CD4-positive, alpha-beta T cell (primary cell): ENCODE data around the gene TMED3. TPM values are rescaled to one million over a fixed set of nuclear protein-coding genes. Genes with fewer than 3 reads are reported as not detected.

ENCODE experiments used
- ATAC-seq: fragments of 200-7000 bp; cut with Tn5 transposase; one replicate; pipeline ENCODE4 v1.10.0; 2022; ENCODE audit warnings: mild to moderate bottlenecking; ENCODE audit not compliant: poor library complexity
- CTCF ChIA-PET: fragments of 350-600 bp; sonication (Branson Sonifier 250); formaldehyde crosslinking; loops from one replicate; lab custom pipeline; 2021; ENCODE audit warnings: antibody characterized with exemption, inconsistent platforms; lab: Charles Lee
- POLR2A ChIA-PET: fragments of 350-600 bp; sonication (Branson Sonifier 250); formaldehyde crosslinking; loops from one replicate; lab custom pipeline; 2021; ENCODE audit warnings: antibody characterized with exemption, inconsistent platforms; lab: Charles Lee
- DNase-seq, 14 experiments: peaks; one replicate each; pipeline ENCODE4 v3.0.0-alpha.2; 2013 to 2020; ENCODE audit warnings: mixed read lengths in 2 of 14
- H3K27ac ChIP-seq, 2 donors: one replicate each; pipeline versions ENCODE4 v1.5.1 to v1.7.0; 2013; ENCODE audit warnings: low read length in 2 of 2, low read depth in 1 of 2, mild to moderate bottlenecking in 1 of 2
- H3K27me3 ChIP-seq, 2 experiments: 1 replicate in 1 of 2; 2 replicates in 1 of 2; pipeline versions ENCODE4 v1.6.1 to v1.7.0; 2013; ENCODE audit warnings: low read length in 2 of 2, control low read depth in 1 of 2, mild to moderate bottlenecking in 1 of 2, moderate library complexity in 1 of 2; ENCODE audit not compliant: insufficient read depth in 2 of 2, control insufficient read depth in 1 of 2
- H3K36me3 ChIP-seq: one replicate; pipeline ENCODE4 v1.6.1; 2013; ENCODE audit warnings: low read length, control low read depth; ENCODE audit not compliant: insufficient read depth
- H3K4me1 ChIP-seq: one replicate; pipeline ENCODE4 v1.6.1; 2013; ENCODE audit warnings: low read length, control low read depth; ENCODE audit not compliant: insufficient read depth
- H3K4me3 ChIP-seq: one replicate; pipeline ENCODE4 v1.5.1; 2013; ENCODE audit warnings: mild to moderate bottlenecking, low read length, moderate library complexity
- H3K9me3 ChIP-seq, 2 experiments: 1 replicate in 1 of 2; 2 replicates in 1 of 2; pipeline versions ENCODE4 v1.6.1 to v1.7.0; 2013; ENCODE audit warnings: low read length in 2 of 2, mild to moderate bottlenecking in 2 of 2, control low read depth in 1 of 2, moderate library complexity in 1 of 2; ENCODE audit not compliant: control insufficient read depth in 1 of 2, insufficient read depth in 1 of 2
- H3K27ac Mint-ChIP-seq: one replicate; pipeline ENCODE4 v1.8.0; 2020; ENCODE audit warnings: mixed read lengths
- H3K27me3 Mint-ChIP-seq: one replicate; pipeline ENCODE4 v1.8.0; 2021; ENCODE audit warnings: mixed read lengths
- H3K36me3 Mint-ChIP-seq: one replicate; pipeline ENCODE4 v1.8.0; 2021; ENCODE audit warnings: low read depth, mixed read lengths
- H3K4me1 Mint-ChIP-seq: one replicate; pipeline ENCODE4 v1.8.0; 2021; ENCODE audit warnings: low read depth, mixed read lengths
- H3K4me3 Mint-ChIP-seq: one replicate; pipeline ENCODE4 v1.8.0; 2020; ENCODE audit warnings: mild to moderate bottlenecking, mixed read lengths
- H3K9me3 Mint-ChIP-seq: one replicate; pipeline ENCODE4 v1.8.0; 2020; ENCODE audit warnings: mixed read lengths
- intact Hi-C, 2 experiments: fragments of 100-400 bp; cut with DNase I in 1 of 2; cut with micrococcal nuclease in 1 of 2; formaldehyde crosslinking; loops; one replicate each; pipeline versions ENCODE4 v1.15.1 to v1.9.0; 2023 to 2025; cut with DNase I, micrococcal nuclease
- total RNA-seq, 174 experiments: library from RNA in 2 of 174; stranded (reverse) in 2 of 174; gene quantifications; one replicate each; pipeline ENCODE4 v1.2.3 and lab custom pipeline; 2021 to 2026
- TF ChIP-seq, protein P1 (sequence below): fragments of 200-600 bp; IDR thresholded peaks from one replicate; pipeline ENCODE4 v1.8.0; 2022; ENCODE audit warnings: antibody characterized with exemption, mild to moderate bottlenecking

TMED3 gene
- total RNA-seq, 2 experiments from 2014 or later: 12.2 to 12.7 TPM

DNA sequence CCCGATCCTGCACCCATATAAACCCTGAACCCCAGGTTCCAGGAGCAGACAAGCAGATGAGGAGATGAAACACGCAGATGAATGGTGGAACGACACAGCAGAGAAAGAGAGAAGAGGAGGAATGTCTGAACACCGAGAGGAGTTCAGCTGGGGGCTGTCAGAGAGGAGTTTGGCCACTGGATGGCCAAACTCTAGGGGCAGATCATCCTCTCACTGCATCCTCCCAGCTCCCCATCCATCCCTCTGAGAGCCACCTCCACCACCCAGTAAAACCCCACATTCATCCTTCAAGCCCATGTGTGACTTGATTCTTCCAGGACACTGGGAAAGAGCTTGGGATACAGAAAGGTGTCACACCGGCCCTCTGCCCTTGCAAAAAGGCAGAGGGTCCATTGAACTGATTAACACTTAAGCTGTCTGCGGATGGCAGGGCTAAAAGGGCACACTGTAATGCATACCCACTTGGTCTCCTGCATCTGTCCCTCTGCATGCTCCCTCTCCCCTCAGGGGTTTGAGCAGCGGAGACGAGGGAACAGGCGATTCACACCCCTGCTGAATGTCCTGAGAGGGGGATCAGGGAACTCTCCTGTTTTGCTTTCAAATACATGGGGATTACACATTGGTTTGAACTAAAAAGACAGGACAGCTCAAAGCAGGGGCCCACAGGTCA is 53.8 kb downstream of the TMED3 start:
- H3K36me3 ChIP-seq: no peaks in the 10 kb centered on the region
- no peaks in the 10 kb centered on the region for H3K9me3 ChIP-seq
- TF ChIP-seq, protein P1, sequence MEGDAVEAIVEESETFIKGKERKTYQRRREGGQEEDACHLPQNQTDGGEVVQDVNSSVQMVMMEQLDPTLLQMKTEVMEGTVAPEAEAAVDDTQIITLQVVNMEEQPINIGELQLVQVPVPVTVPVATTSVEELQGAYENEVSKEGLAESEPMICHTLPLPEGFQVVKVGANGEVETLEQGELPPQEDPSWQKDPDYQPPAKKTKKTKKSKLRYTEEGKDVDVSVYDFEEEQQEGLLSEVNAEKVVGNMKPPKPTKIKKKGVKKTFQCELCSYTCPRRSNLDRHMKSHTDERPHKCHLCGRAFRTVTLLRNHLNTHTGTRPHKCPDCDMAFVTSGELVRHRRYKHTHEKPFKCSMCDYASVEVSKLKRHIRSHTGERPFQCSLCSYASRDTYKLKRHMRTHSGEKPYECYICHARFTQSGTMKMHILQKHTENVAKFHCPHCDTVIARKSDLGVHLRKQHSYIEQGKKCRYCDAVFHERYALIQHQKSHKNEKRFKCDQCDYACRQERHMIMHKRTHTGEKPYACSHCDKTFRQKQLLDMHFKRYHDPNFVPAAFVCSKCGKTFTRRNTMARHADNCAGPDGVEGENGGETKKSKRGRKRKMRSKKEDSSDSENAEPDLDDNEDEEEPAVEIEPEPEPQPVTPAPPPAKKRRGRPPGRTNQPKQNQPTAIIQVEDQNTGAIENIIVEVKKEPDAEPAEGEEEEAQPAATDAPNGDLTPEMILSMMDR: no peak
- Mint-ChIP-seq H3K4me3 (no peak overlapping the region), H3K36me3 (no peaks in the 10 kb centered on the region), H3K4me1 (no peaks in the 10 kb centered on the region), H3K9me3 (no peaks in the 10 kb centered on the region), H3K27me3 (no peaks in the 10 kb centered on the region), H3K27ac (no peak overlapping the region)
- no peaks in the 10 kb centered on the region for H3K27me3 ChIP-seq
- H3K27ac ChIP-seq: no peak overlapping the region
- no peaks in the 10 kb centered on the region for H3K4me1 ChIP-seq
- ATAC-seq: no peak
- intact Hi-C loops: no loop called here
- POLR2A ChIA-PET: no interaction called here
- CTCF ChIA-PET: interaction anchor here (1.0 kb wide), 1 partner anchor 16 kb away, joined by 3 read pairs; no protein-coding TSS in a partner anchor
- no peak overlapping the region for H3K4me3 ChIP-seq
- DNase-seq: no peak

- DNase-seq: no peak
- H3K4me3 ChIP-seq: no peak overlapping the region
- H3K4me1 ChIP-seq: no peaks in the 10 kb centered on the region
- no peak overlapping the region for H3K4me3 Mint-ChIP-seq
- TF ChIP-seq, protein P1: no peak
- ChIA-PET CTCF (interaction anchor here (1.0 kb wide), 1 partner anchor 15 kb away, joined by 3 read pairs; no protein-coding TSS in a partner anchor), POLR2A (no interaction called here)
- intact Hi-C loops: no loop called here
- ATAC-seq: no peak
- no peaks in the 10 kb centered on the region for H3K27me3 ChIP-seq
- no peaks in the 10 kb centered on the region for H3K4me1 Mint-ChIP-seq
- H3K9me3 Mint-ChIP-seq: no peaks in the 10 kb centered on the region
- no peaks in the 10 kb centered on the region for H3K36me3 Mint-ChIP-seq
- no peaks in the 10 kb centered on the region for H3K9me3 ChIP-seq
- H3K27me3 Mint-ChIP-seq: no peaks in the 10 kb centered on the region
- H3K27ac Mint-ChIP-seq: no peak overlapping the region
- H3K36me3 ChIP-seq: no peaks in the 10 kb centered on the region
- no peak overlapping the region for H3K27ac ChIP-seq
Measured at GRCh38 chr15:79365765-79366164, 54.9 kb downstream of the TMED3 start.

DNA sequence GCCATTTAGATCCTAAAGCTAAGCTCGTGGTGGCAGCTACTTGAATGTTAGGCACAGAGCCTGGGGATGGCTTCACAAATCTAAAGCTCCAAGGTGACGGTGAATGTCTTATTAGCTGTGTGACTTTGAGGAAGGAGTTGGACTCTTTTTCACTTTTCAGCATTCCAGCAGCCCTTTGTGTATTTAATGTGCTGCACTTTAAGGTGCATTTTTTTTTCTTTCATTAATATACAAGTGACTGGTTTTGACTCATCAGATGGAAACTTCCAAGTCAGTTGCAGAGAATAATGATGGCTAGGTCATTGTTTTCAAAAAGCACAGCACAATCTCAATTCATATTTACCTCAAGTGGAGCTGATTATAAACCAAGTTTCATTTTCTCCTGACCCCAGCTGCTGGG is 55.8 kb downstream of the TMED3 start:
- POLR2A ChIA-PET: no interaction called here
- Mint-ChIP-seq H3K4me3 (no peak overlapping the region), H3K36me3 (no peaks in the 10 kb centered on the region), H3K9me3 (no peaks in the 10 kb centered on the region), H3K27ac (no peak overlapping the region), H3K27me3 (no peaks in the 10 kb centered on the region), H3K4me1 (no peaks in the 10 kb centered on the region)
- H3K4me1 ChIP-seq: no peaks in the 10 kb centered on the region
- ATAC-seq: no peak
- H3K27ac ChIP-seq: no peak overlapping the region
- no peak for DNase-seq
- intact Hi-C loops: no loop called here
- no peaks in the 10 kb centered on the region for H3K9me3 ChIP-seq
- CTCF ChIA-PET: no interaction called here
- no peaks in the 10 kb centered on the region for H3K27me3 ChIP-seq
- no peak overlapping the region for H3K4me3 ChIP-seq
- H3K36me3 ChIP-seq: no peaks in the 10 kb centered on the region
- TF ChIP-seq, protein P1: no peak
